GM19035 (cell line): ENCODE data around the gene LRRC4B.
"Not testable (repeated sequence)": the region's sequence is repeated elsewhere in the genome, so short reads cannot be mapped to it uniquely, and the experiment has no call there.

ENCODE experiments used
- ATAC-seq: cut with Tn5 transposase; IDR thresholded peaks from one replicate; pipeline ENCODE4 v1.9.1; 2021; ENCODE audit not compliant: unreplicated experiment

Gene LRRC4B

GRCh38 chr19:50567882-50568727, at the start of gene LRRC4B:
TSS of gene LRRC4B (minus strand) at chr19:50568435. CDS start at chr19:50548838, 19,597 bp downstream.
- ATAC-seq, result no peak

- ATAC-seq, result not testable (repeated sequence)
Observed at GRCh38 chr19:50612504-50613404, 44.5 kb upstream of the LRRC4B start.

GRCh38 chr19:50607874-50608785, 39.9 kb upstream of the LRRC4B start:
- ATAC-seq, result no peak

GRCh38 chr19:50607388-50607787, 39.2 kb upstream of the LRRC4B start:
- ATAC-seq, result no peak

- not testable (repeated sequence) for ATAC-seq
Observed at GRCh38 chr19:50606059-50606836, 38.0 kb upstream of the LRRC4B start.

- ATAC-seq, result not testable (repeated sequence)
Observed at GRCh38 chr19:50604264-50605073, 36.2 kb upstream of the LRRC4B start.

GRCh38 chr19:50602935-50603334, 34.7 kb upstream of the LRRC4B start:
- no peak for ATAC-seq

- ATAC-seq, result no peak
Observed at GRCh38 chr19:50602496-50602895, 34.3 kb upstream of the LRRC4B start.

GRCh38 chr19:50602089-50602422, 33.8 kb upstream of the LRRC4B start:
- ATAC-seq, result no peak

GRCh38 chr19:50601407-50602088, 33.3 kb upstream of the LRRC4B start:
- ATAC-seq, result no peak

GRCh38 chr19:50599427-50599826, 31.2 kb upstream of the LRRC4B start:
- no peak for ATAC-seq

- no peak for ATAC-seq
Observed at GRCh38 chr19:50590191-50590590, 22.0 kb upstream of the LRRC4B start.

GRCh38 chr19:50581795-50582660, 13.8 kb upstream of the LRRC4B start:
- not testable (repeated sequence) for ATAC-seq

GRCh38 chr19:50580970-50581634, 12.9 kb upstream of the LRRC4B start:
- no peak for ATAC-seq

- no peak for ATAC-seq
Observed at GRCh38 chr19:50580240-50580639, 12.0 kb upstream of the LRRC4B start.

- not testable (repeated sequence) for ATAC-seq
Observed at GRCh38 chr19:50576769-50577168, 8.5 kb upstream of the LRRC4B start.
